ENCODE measurements around the gene P4HA2. TPM values are rescaled to one million over a fixed set of nuclear protein-coding genes. Genes with fewer than 3 reads are reported as not detected.

Gene P4HA2
- polyA plus RNA-seq, 1 experiment: 435 TPM

DNA sequence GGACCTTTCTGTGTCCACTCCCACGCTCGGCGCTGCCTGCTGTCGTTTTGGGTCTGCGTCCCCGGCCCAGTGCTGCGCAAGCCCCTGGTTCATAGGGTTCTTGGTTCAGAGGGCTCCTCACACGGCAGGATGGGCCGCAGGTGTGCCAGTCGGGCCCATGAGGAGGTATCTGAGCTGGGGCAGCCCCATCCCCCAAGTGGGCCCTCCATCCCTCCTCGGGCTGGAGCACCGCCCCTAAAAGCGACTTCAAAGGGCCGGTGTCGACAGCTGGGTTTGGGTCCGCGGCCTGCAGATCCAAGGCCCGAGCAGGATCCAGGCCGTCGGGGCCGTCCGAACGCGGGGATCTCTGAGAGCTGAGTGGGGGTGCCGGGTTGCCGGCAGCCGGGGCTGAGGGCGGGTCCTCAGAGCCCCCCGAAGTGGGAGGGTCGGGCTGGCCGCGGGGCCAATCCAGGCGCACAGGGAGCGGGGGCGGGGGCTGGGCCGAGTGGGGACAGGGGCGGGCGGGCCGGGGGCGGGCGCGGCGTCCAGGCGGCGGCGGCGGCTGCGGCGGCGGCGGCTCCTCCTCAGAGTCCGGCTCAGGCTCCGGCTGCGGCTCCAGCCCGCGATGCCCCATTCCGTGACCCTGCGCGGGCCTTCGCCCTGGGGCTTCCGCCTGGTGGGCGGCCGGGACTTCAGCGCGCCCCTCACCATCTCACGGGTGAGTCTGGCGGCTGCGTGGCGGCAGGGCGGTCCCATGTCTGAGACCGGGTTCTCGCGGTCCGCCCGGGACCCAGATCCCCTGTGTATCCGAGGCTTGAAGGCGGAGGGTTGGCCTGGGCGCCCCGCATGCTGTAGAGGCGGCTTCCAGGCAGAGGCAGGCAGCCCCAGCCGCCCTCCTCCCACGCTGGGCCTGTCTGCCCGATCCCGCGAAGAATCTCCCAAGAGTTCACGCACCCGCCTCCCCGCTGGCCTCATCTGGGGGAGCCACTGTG, 29.8 kb upstream of the P4HA2 start, which contains the start of gene PDLIM4:
Gene PDLIM4 (plus strand): TSS at position 566 of the 971 bp plus-strand sequence. CDS start 39 bp downstream, at position 605.
- CTCF ChIA-PET: interaction anchor here (0.6 to 9.2 kb wide), 2 partner anchors 11 to 20 kb away, joined by 4 to 71 read pairs; no protein-coding TSS in a partner anchor
- TF ChIP-seq, protein P1, sequence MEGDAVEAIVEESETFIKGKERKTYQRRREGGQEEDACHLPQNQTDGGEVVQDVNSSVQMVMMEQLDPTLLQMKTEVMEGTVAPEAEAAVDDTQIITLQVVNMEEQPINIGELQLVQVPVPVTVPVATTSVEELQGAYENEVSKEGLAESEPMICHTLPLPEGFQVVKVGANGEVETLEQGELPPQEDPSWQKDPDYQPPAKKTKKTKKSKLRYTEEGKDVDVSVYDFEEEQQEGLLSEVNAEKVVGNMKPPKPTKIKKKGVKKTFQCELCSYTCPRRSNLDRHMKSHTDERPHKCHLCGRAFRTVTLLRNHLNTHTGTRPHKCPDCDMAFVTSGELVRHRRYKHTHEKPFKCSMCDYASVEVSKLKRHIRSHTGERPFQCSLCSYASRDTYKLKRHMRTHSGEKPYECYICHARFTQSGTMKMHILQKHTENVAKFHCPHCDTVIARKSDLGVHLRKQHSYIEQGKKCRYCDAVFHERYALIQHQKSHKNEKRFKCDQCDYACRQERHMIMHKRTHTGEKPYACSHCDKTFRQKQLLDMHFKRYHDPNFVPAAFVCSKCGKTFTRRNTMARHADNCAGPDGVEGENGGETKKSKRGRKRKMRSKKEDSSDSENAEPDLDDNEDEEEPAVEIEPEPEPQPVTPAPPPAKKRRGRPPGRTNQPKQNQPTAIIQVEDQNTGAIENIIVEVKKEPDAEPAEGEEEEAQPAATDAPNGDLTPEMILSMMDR (IDR thresholded peaks at IDR 0.05; ENCODE audit: insufficient read depth, low read depth, low read length): no peak
- no peaks in the 10 kb centered on the region for H3K36me3 ChIP-seq (ENCODE audit: control insufficient read depth, insufficient read depth, low read length)
- POLR2A ChIA-PET: no interaction called here
- H3K4me3 ChIP-seq (ENCODE audit: low read depth, low read length): peak within 1 kb of the TSS; percentile 61
- H3K27me3 ChIP-seq (ENCODE audit: control insufficient read depth, insufficient read depth, low read length): no peaks in the 10 kb centered on the region
- no peak for DNase-seq (ENCODE audit: low read depth)

DNA sequence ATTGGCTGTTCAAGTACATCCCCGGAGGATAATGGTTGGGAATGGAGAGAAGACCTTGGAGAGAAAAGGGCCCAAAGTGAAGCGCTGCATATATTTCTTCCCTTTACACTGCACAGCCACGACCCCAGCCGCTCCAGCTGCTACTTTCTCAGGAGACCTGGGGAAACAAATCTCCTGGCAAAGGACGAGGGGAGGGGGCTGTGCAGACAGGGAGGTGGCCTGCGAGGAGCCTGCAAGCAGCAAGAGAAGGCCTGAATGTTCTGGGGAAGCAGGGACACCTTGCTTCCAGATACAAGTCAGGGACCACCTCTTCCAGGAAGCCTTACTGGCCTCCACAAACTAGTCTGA, 29.1 kb upstream of the P4HA2 start:
- Histone ChIP-seq H3K27me3 (ENCODE audit: control insufficient read depth, insufficient read depth, low read length) (no peaks in the 10 kb centered on the region), H3K4me3 (ENCODE audit: low read depth, low read length) (no peak overlapping the region), H3K36me3 (ENCODE audit: control insufficient read depth, insufficient read depth, low read length) (no peaks in the 10 kb centered on the region)
- CTCF ChIA-PET: interaction anchor here (0.6 to 9.2 kb wide), 2 partner anchors 10 to 19 kb away, joined by 4 to 71 read pairs; no protein-coding TSS in a partner anchor
- POLR2A ChIA-PET: no interaction called here
- TF ChIP-seq, protein P1 (IDR thresholded peaks at IDR 0.05; ENCODE audit: insufficient read depth, low read depth, low read length): no peak
- DNase-seq (ENCODE audit: low read depth): no peak

DNA sequence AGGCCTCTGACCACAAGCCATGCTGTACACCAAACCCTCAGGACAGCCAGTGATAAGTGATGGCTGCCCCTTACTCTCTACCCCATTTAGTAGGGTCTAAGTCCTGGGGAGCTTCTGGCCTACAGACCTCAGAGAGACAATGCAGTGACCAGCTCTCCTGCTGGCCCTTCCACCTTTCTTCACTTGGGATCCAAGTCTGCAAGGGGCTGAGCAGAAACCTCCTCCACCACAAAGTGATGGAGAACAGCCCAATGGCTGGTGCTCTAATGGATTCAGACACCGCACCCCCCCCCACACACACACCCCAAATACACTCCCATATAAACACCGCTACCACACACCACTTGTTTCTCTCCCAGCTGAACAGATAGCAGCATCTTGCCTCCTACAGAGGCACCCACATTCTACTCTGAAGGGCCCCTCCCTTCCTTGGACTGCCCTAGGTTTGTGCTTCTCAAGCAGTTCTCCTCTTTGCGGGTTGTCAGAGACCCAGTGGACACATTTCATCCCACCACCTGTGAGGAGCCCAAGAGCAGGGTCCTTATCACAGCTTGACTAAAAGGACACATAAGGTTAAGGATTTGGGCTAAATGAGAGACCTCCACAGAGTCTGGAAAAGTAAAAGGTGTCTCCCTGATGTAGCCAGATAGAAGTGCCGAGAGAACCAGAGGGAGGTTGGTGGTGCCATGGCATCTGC, 28.6 kb upstream of the P4HA2 start:
- ChIA-PET CTCF (interaction anchor here (1.1 to 9.2 kb wide), 2 partner anchors 9 to 19 kb away, joined by 3 to 71 read pairs; no protein-coding TSS in a partner anchor), POLR2A (no interaction called here)
- H3K27me3 ChIP-seq (ENCODE audit: control insufficient read depth, insufficient read depth, low read length): no peaks in the 10 kb centered on the region
- H3K4me3 ChIP-seq (ENCODE audit: low read depth, low read length): no peak overlapping the region
- no peaks in the 10 kb centered on the region for H3K36me3 ChIP-seq (ENCODE audit: control insufficient read depth, insufficient read depth, low read length)
- TF ChIP-seq, protein P1 (IDR thresholded peaks at IDR 0.05; ENCODE audit: insufficient read depth, low read depth, low read length): no peak
- DNase-seq (ENCODE audit: low read depth): no peak

DNA sequence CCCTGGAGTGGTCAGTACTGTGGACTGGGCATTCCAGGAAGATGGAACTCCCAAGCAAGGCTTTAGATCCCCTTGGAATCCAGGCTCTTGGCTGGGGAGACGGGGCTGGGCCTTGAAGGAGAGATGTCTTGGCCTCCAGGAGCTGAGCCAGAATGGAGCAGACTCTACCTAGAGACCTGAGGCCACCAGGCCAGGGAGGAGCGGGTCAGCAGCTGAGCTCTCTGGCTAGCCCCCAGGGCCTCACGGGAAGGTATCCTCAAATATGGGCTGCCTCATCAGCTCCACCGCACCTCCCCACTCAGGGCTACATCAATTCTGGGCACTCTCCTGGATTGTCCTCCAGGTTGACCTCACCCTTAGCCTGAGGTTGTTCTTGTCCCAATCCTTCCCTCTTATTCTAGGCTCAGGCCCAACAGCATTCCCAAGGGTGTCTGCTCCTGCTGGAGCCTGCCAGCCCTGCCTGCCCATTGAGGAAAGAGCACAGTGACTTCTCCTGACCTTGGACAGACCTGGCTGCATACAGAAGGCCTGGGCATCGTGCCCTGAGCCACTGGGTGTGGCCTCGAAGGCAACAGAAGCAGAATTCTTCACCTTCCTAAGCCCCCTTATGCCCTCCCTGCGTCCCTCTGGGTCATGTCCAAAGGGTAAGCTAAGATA, 26.8 kb upstream of the P4HA2 start:
- no peaks in the 10 kb centered on the region for H3K36me3 ChIP-seq (ENCODE audit: control insufficient read depth, insufficient read depth, low read length)
- no peak for DNase-seq (ENCODE audit: low read depth)
- H3K27me3 ChIP-seq (ENCODE audit: control insufficient read depth, insufficient read depth, low read length): no peaks in the 10 kb centered on the region
- no peak overlapping the region for H3K4me3 ChIP-seq (ENCODE audit: low read depth, low read length)
- ChIA-PET CTCF (interaction anchor here (9.2 kb wide), 1 partner anchor 17 kb away, joined by 71 read pairs; no protein-coding TSS in a partner anchor), POLR2A (no interaction called here)
- TF ChIP-seq, protein P1 (IDR thresholded peaks at IDR 0.05; ENCODE audit: insufficient read depth, low read depth, low read length): no peak
